Nucleus accumbens (tissue), 56 donors: ENCODE measurements around the gene CIB1.

Source experiments
- DNase-seq, 56 donors: peaks; one replicate each; lab custom pipeline; 2025; lab: John Stamatoyannopoulos, UW

CIB1 gene

GRCh38 chr15:90241343-90242192 is 7.8 kb upstream of the CIB1 start:
- DNase-seq: no peak

DNA sequence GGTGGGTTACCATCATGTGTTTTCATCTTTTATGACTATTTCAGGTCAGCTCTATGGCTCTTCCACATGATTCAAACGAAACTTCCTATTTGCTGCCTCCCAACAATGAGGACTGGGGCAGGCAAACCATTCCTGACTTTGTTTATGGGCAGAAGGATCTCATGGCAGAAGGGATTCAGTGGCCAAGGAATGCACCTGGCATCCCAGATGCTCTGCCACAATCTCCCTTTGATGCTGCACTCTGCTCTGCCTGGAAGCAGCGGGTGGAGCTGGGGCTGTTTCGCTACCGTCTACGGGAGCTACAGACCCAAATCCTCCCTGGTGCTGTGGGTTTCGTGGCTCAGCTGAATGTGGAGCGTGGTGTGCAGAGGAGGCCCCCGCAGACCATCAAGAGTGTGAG is 7.1 kb upstream of the CIB1 start:
- DNase-seq: no peak

DNA sequence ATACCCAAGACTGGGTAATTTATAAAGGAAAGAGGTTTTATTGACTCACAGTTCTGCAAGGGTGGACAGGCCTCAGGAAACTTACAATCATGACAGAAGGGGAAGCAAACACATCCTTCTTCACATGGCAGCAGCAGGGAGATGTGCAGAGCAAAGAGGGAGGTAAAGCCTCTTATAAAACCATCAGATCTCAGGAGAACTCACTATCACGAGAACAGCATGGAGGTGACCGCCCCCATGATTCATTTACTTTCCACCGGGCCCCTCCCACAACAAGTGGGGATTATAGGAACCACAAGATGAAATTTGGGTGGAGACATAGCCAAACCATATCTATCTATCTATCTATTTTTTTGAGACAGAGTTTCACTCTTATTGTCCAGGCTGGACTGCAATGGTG is 5.6 kb upstream of the CIB1 start:
- DNase-seq: no peak

DNA sequence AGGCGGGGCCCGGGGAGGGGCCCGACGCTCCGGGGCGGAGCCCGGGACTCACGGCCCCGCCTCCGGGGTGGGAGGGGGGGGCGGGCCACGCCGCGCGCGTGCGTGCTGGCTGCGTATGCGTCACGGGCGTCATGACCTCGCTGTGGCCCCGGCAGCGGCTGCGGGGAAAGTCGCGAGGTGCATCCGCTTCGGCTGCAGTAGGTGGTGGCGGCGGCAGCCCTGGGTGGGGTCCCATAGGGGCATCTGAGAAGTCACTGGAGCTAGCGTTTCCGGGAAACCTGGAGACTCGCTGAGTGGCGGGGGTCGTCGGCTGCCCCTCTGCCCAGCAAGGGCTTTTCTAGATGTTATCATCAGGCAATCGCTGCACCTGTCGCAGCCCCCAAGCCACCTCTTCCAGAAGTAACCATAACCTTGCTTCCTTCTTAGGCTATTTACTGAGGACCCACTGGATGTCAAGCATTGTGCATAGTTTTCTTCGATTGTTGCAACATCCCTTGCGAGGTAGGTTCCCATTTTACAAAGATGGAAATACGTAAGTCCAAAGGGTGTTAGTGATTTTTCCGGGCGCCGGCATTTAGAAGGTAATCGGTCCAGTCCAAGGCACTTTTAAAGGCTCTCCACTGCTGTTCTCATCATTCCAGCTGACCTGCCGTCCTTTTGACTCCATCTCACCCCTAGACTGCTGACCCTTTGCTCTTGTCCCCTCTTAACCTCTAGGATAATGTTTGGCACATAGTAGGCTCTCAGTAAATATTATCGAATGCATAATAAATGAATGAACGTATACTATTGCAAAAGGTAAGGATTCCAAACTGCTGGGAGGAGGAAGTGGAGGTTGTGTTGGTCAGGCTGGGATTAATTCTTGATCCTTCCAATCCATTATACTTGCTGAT is 601 bp upstream of the CIB1 start, which contains the start of gene GDPGP1:
Gene GDPGP1 (plus strand): TSS at position 114 of the 893 bp plus-strand sequence. CDS start 6,700 bp downstream, outside the sequence.
- peak in 4 of 56 donors; percentile 66 to 91 (median 72) for DNase-seq

DNA sequence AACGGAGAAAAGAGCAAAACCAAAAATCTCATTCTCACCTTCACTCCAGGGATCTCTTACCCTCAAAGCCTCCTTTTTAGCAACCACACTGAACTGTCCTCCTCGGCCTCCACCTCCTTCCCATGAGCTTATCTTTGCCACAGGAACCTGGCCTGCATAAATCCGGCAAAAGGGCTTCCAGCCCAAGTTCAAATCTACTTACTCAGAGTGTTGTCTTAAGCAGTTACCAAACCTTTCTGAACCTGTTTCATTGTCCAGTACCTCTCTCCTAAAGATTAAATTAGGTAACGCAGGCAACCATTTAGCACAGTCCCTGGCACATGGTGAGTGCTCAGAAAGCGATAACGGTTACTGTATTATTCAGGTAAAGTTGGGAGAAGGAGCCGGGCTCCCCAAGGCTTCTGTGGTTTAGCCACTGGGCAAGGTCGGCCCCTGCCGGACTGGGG is 777 bp downstream of the CIB1 start:
- DNase-seq: no peak

- no peak for DNase-seq
These were observed 1.5 kb downstream of the CIB1 start for GRCh38 chr15:90232196-90232595.

GRCh38 chr15:90231028-90232017 is 2.4 kb downstream of the CIB1 start:
- DNase-seq: peak in 2 of 56 donors; percentile 8 to 34

GRCh38 chr15:90230610-90231009 is 3.1 kb downstream of the CIB1 start:
- DNase-seq: no peak

DNA sequence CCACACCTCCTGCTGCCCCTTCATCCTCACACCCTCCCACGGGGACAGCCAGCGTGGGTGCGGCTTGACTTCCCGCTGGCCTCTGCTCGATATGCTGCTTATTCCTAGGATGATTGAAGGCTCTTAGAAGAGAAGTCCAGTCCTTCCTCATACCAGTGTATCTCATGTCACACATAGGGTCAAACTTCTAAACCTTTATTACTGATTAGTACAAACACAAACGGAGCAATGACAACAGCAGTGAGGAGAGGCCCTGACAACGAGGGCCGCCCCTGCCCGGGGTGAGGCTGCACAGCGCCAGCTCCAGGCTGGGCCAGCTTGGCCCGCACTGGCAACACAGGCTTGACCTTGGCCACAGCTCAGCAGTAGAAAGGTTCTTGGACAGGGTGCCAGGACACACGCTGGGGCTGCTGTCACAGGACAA is 3.7 kb downstream of the CIB1 start:
- peak in 29 of 56 donors; percentile 6 to 66 (median 28) for DNase-seq

DNA sequence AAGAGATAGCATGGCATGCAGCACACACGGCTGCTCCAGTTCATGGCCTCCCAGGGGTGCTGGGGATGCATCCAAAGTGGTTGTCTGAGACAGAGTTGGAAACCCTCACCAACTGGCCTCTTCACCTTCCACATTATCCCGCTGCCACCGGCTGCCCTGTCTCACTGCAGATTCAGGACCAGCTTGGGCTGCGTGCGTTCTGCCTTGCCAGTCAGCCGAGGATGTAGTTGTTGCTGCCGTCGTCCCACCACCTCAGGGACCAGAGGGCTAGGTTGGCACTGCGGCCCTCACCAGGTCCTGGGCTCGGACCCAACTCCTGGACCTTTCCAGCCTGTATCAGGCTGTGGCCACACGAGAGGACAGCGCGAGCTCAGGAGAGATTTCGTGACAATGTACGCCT is 4.8 kb downstream of the CIB1 start:
- DNase-seq: no peak

GRCh38 chr15:90227816-90228772 is 5.6 kb downstream of the CIB1 start:
- no peak for DNase-seq

DNA sequence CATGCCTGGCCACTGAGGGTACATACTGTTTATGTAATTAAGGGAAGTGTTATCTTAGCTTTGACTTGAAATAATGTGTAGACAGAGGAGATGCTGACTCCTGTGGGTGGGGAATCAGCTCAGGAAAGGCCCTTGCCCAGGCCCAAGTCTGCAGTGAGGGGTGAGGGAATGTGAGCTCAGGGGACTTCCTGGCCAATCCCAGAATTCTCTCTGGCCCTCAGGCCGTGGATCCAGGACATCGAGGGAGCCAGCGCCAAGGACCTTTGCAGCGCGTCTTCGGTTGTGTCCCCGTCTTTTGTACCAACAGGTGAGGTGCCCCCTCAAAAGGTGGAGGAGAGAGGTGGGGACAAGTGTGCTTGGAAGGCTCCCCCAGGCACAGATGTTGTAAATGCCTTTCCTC is 6.4 kb downstream of the CIB1 start:
- DNase-seq: no peak

DNA sequence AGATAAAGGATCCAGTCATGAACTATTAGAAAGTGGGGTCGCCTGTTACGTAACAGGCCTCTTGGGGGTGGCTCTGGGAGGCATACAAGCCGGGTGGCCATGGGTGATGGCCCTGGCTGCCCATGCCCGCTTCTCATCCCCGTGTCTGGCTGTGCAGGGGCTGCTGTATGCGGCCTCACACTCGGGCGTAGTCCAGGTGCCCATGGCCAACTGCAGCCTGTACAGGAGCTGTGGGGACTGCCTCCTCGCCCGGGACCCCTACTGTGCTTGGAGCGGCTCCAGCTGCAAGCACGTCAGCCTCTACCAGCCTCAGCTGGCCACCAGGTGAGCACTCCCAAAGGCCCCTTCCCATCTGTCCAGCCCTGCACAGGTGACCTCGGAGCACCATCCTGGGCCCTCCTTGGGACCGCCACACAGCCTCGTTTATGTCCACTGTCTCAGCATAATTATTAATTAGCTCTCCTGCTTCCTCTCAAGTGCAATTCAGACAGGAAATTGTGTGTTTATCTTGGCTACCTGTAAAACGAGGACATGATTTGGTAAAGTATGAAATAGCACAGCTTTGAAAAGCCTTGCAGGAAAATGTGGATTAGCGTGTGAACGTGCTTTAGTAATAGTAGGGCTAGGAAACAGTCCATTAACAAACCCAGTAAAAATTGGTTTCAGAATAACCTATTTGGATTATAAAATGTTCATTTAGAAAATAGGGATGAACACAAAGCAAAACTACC is 8.1 kb downstream of the CIB1 start:
- DNase-seq: no peak

- DNase-seq: no peak
These were observed 8.7 kb downstream of the CIB1 start for GRCh38 chr15:90225047-90225446.

- no peak for DNase-seq
These were observed 10.1 kb downstream of the CIB1 start for GRCh38 chr15:90223441-90224165.

DNA sequence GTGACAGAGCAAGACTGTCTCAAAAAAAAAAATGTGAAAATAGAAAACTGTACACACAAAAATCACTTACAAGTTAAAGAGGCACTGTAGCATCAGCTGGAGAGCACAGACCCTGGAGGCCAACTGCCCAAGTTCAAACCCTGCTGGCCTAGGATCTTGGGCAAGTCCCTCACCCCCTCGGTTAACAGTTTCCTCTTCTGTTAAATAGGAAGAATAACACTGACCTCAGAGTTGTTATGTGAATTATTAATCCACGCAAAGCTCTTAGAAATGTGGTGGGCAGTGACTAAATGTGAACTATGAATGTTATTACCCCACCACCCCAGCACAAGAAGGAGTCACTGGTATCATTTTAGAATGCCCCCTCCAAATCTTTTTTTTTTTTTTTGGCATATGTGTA is 11.2 kb downstream of the CIB1 start:
- no peak for DNase-seq

- DNase-seq: peak in 55 of 56 donors; percentile 16 to 85 (median 66)
These were observed 12.4 kb downstream of the CIB1 start for GRCh38 chr15:90221246-90221900.
